Keratinocyte (primary cell): ENCODE results near the gene PIK3CD.

Experiments used
- CTCF ChIP-seq, 3 experiments: IDR thresholded peaks in 1 of 3; conservative IDR thresholded peaks in 1 of 3; optimal IDR thresholded peaks in 1 of 3; 2 replicates in 2 of 3; 3 replicates in 1 of 3; pipeline versions ENCODE3 to v1.5.1; 2011; ENCODE audit warnings: low read length in 3 of 3, mild to moderate bottlenecking in 3 of 3, moderate library complexity in 2 of 3, control low read depth in 1 of 3, inconsistent platforms in 1 of 3; ENCODE audit not compliant: insufficient read depth in 2 of 3; ENCODE audit errors: extremely low read depth in 1 of 3
- EZH2 ChIP-seq: IDR thresholded peaks from one replicate; pipeline ENCODE4 v1.6.1; 2012; ENCODE audit warnings: inconsistent platforms, mild to moderate bottlenecking, low read length, moderate library complexity

GRCh38 chr1:9651565-9652378 is at the start of gene PIK3CD:
- TF ChIP-seq CTCF (optimal IDR thresholded peaks at IDR 0.05 in 1 of 3, IDR thresholded peaks at IDR 0.05 in 1 of 3, conservative IDR thresholded peaks at IDR 0.05 in 1 of 3; ENCODE audit: extremely low read depth in 1 of 3, insufficient read depth in 2 of 3, low read length in 3 of 3), result no peak
- TF ChIP-seq EZH2, result no peak
